Right ventricle myocardium superior (tissue), 1 donor: Measurements from ENCODE around the gene BLOC1S5. TPM values are rescaled to one million over a fixed set of nuclear protein-coding genes. Genes with fewer than 3 reads are reported as not detected.
A peak's percentile ranks its signal among the peaks of the same experiment; 100 is the strongest.

ENCODE experiments used
- ATAC-seq: fragments of 200-7000 bp; cut with Tn5 transposase; one replicate; pipeline ENCODE4 v1.9.1; 2020; ENCODE audit warnings: mild to moderate bottlenecking; ENCODE audit not compliant: poor library complexity
- DNase-seq: peaks from one replicate; pipeline ENCODE4 v3.0.0-alpha.2; 2020
- intact Hi-C: fragments of 100-400 bp; cut with DNase I; formaldehyde crosslinking; loops from one replicate; pipeline ENCODE4 v1.11.2; 2022
- long read RNA-seq: library from polyadenylated mRNA; unstranded; transcript quantifications from one replicate; pipeline ENCODE4 v2.0.0, GENCODE V29; 2021
- total RNA-seq: library from RNA; stranded (reverse); fragmentation: NEBNext Ultra II Directional; extraction: Animal tissue kit (Norgen Biotek cat#: 25700); gene quantifications from one replicate; pipeline ENCODE4 v1.2.1, GENCODE V29; 2021
- donor health status: DM: no; HTN: yes; CAD: no; lungs with severe emphysema.

BLOC1S5 gene
- total RNA-seq, result 9.9 TPM
- long read RNA-seq, transcript BLOC1S5-202 (5 exons, 2,684 nt), result major isoform, 13 of 20 reads
- long read RNA-seq, partial matches to known transcripts, result 0 of 20 reads
- long read RNA-seq, other reads (novel, unspliced or antisense), result 6 of 20 reads

GRCh38 chr6:8063761-8064637, at the start of gene BLOC1S5:
Gene BLOC1S5, minus strand, starts transcription at chr6:8064389. Its CDS starts 13 bp downstream, at chr6:8064376.
- peak; percentile 98 for DNase-seq
- peak; percentile 99 for ATAC-seq
- intact Hi-C loops, result no loop called here

DNA sequence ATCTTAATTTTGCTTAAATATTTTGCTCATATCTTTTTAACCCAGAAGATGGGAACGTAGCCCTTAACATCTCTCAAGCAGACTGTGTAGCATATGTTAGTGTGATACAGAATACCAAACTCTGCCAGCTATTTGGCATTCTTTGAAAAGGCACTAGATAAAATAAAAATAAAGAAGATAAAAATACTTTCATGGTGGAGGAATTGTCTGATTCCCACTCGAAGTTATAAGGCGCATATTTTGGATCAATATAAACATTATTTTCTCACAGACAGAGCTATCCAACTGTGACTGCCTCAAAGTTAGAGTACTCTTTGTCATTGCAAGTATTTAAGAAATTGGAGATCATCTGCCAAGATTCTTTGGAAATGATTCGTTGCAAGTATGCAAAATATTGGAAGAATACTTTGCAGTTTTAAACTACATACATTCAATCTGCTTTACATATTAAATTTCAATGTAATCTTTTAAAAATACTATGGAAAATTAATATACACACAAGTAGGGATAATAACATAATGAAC, 49.0 kb upstream of the BLOC1S5 start:
- DNase-seq, result no peak
- ATAC-seq, result no peak
- intact Hi-C loops, result no loop called here

DNA sequence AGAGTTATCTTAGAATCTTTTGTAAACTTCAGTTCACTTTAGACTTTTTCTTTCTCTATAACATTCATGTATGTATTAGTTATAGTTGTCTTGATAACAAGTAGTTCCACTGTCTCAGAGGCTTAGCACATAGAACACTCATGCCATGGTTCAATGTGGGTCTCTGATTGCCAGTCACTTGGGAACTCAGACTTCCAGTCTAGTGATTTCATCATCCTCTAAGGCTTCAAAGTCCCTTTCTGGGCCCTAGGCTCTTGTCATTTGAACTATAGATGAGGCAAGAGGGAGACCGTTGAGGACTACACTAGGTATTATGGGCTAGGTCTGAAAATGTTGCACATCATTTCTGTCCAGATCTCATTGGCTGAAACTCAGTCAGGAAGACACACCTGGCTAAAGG, 46.5 kb upstream of the BLOC1S5 start:
- DNase-seq (no peak), ATAC-seq (no peak)
- intact Hi-C loops, result no loop called here

DNA sequence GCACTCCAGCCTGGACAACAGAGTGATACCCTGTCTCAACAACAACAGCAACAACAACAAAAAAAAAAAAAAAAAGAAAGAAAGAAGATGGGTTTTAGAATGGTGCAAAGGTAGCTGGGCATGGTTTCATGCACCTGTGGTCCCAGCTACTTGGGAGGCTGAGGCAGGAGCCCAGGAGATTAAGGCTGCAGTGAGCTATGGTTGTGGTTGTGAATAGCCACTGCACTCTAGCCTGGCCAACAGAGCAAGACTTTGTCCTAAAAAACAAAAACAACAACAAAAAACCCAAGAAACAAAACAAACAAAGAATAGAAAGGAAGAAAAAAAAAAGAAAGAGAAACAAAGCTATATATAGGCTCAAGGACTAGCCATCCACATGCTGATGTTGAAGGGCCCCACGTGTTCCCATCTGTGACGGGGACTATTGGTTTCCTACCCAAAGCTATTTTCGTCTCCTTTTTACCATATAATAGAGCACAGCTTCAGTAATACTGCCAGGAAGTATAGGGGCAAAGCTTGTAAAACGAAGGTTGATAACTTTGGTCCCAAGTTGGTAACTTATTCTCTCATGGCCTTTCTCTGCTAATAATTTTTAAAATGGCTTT, 46.0 kb upstream of the BLOC1S5 start:
- DNase-seq (no peak), ATAC-seq (no peak)
- intact Hi-C loops, result no loop called here

- intact Hi-C loops, result no loop called here
- DNase-seq, result no peak
- peak; percentile 38 for ATAC-seq
Measured at GRCh38 chr6:8108759-8109539, 44.8 kb upstream of the BLOC1S5 start.

GRCh38 chr6:8108031-8108660, 44.0 kb upstream of the BLOC1S5 start:
- intact Hi-C loops, result no loop called here
- DNase-seq (no peak), ATAC-seq (no peak)

DNA sequence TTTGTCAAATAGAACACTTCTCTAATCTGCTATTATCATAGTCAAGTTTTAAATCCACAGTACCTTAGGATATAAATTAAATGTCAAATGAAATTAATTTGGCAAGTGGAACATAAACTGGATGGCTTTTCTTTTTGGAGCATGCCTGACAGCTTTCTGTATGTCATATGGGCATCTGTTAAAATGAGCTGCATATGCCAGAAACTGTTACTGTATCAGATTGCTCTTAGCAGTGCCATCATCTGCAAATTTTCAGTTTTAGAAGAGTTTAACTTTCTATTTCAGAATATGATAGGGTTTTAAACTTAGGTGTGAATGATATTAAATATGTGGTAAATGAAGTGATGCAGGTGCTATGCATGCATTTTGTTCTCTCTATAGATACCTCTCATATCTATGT, 41.6 kb upstream of the BLOC1S5 start:
- intact Hi-C loops, result no loop called here
- no peak for ATAC-seq
- DNase-seq, result no peak

DNA sequence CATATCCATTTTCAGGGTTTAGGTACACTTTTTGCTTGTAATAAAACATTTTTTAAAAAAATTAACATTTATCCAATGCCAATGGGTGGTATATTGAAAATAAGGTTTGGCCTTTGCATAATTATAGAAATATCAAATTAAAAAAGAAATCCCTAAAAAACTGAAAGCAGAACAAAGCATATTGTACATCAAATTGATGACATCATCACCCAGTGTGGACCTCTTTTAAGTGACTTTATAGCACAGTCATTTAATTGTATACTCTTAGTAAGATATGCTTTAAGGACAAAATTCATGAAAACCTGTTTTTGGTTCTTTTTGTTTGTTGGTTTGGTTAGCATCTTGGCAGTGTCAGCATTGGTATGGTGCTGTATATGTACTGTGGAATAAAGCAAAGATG, 39.5 kb upstream of the BLOC1S5 start:
- DNase-seq (no peak), ATAC-seq (no peak)
- intact Hi-C loops, result no loop called here

- intact Hi-C loops, result no loop called here
- DNase-seq (peak; percentile 96), ATAC-seq (peak; percentile 100)
Measured at GRCh38 chr6:8102122-8102958, 38.2 kb upstream of the BLOC1S5 start, which contains the start of gene EEF1E1. Gene EEF1E1, minus strand, starts transcription at chr6:8102548. Its CDS starts 27 bp downstream, at chr6:8102521.

GRCh38 chr6:8100159-8100854, 36.1 kb upstream of the BLOC1S5 start:
- no peak for DNase-seq
- no peak for ATAC-seq
- intact Hi-C loops, result no loop called here

DNA sequence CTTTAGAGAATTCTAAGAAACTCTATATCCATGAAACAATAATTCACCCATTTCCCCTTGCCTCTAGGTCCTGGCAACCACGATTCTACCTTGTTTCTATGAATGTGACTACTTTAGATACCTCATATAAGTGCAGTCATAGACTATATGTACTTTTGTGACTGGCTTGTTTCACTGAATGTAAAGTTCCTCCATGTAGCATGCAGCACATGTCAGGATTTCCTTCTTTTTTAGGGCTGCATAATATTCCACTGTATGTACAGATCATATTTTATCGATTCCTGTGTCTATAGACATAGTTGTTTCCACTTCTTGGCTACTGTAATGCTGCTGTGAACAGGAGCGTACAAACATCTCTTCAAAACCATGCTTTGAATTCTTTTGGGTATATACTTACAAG, 26.5 kb upstream of the BLOC1S5 start:
- ATAC-seq, result no peak
- intact Hi-C loops, result no loop called here
- DNase-seq, result no peak

GRCh38 chr6:8088886-8089285, 24.7 kb upstream of the BLOC1S5 start:
- intact Hi-C loops, result no loop called here
- no peak for DNase-seq
- ATAC-seq, result no peak

DNA sequence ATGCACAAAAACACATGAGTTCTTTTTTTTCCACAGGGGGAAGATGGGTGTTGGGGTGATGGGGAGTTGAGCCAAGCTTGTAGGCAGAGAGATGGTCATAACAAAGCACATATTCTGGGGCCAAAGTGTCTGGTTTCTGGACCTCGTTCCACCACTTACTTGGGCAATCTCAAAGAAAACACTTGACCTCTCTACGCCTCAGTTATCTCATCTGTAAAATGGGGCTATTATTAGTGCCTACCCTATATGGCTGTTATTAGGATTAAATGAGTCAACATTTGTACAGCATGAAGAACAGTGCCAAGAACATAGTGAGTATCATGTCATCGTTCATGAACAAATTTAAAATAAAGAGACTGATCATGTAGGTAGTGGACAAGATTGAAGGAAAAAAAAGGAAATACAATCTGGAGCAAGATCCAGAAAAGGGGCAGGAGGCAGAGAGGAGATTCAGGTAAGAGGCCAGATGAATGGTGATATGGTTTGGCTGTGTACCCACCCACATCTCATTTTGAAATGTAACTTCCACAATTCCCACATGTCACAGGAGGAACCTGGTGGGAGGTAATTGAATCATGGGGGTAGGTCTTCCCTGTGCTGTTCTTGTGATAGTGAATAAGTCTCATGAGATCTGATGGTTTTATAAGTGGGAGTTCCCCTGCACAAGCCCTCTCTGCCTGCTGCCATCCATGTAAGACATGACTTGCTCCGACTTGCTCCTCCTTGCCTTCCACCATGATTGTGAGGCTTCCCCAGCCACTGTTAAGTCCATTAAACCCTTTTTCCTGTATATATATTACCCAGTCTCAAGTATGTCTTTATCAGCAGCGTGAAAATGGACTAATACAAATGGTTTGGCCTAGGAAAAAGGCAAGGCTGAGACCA, 23.9 kb upstream of the BLOC1S5 start:
- intact Hi-C loops, result no loop called here
- ATAC-seq, result no peak

DNA sequence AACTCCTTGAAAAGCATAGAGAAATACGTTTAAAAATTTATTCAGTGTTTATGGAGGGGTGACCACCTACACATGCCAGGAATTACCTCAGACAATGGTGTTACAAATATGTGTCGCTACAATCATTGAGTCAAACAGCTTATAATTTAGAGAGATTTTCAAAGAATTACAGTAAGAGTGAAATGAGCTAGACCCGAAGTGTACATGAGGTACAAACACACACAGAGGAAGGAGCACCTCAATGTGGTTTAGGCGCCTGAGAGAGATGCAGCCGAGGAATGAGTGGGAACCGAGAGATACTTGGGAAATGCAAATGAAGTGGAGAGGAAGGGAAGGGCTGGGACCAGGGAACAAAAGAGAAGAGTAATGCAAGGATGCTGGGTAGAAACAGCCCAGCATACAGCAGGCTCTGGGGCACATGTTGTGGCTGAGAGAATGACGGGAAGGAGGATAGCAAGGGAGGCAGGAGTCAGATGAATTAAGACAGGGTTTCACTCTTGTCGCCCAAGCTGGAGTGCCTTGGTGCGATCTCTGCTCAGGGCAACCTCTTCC, 22.6 kb upstream of the BLOC1S5 start:
- intact Hi-C loops, result no loop called here
- no peak for DNase-seq
- ATAC-seq, result no peak

More for the DNA sequence above, 23.9 kb upstream of the BLOC1S5 start:
- no peak for DNase-seq

- ATAC-seq, result no peak
- DNase-seq, result no peak
- intact Hi-C loops, result no loop called here
Measured at GRCh38 chr6:8085053-8085511, 20.9 kb upstream of the BLOC1S5 start.

GRCh38 chr6:8084586-8084985, 20.4 kb upstream of the BLOC1S5 start:
- ATAC-seq, result no peak

More at GRCh38 chr6:8084586-8084985, 20.4 kb upstream of the BLOC1S5 start:
- no peak for DNase-seq
- intact Hi-C loops, result no loop called here
